ENCODE data around the gene DCUN1D5. TPM values are rescaled to one million over a fixed set of nuclear protein-coding genes. Genes with fewer than 3 reads are reported as not detected.

Gene DCUN1D5
- total and polyA plus RNA-seq, 9 of the 15 experiments (the other 6 are each of a cell fraction or from before 2014, with no cell fraction given), result 38.4 to 242 (median 115) TPM

GRCh38 chr11:103035791-103036434 lies 56.0 kb downstream of the DCUN1D5 start (continued):
- TF ChIP-seq CTCF (IDR thresholded peaks at IDR 0.05 in 2 of 3, conservative IDR thresholded peaks at IDR 0.05 in 1 of 3; ENCODE audit: insufficient read depth in 2 of 3, low read depth in 1 of 3, low read length in 3 of 3) (peak; percentile 37 to 64 (median 64); a peak in 5 of 6 replicates), ZNF239 (CRISPR knock-in tag; IDR thresholded peaks at IDR 0.05) (no peak), E2F5 (CRISPR knock-in tag; IDR thresholded peaks at IDR 0.05) (no peak), SMC3 (conservative IDR thresholded peaks at IDR 0.05; ENCODE audit: insufficient read depth, low read depth, low read length) (0 out of 2 replicates have a peak, but pooled peaks have one; percentile 14), DIDO1 (tag; IDR thresholded peaks at IDR 0.05; ENCODE audit: low read depth) (no peak), ETV1 (tag; conservative IDR thresholded peaks at IDR 0.05; ENCODE audit: low read depth) (peak; percentile 53; the same call in 1 of the 2 replicates), ETV5 (CRISPR knock-in tag; IDR thresholded peaks at IDR 0.05; ENCODE audit: low read depth) (no peak), RHOXF2B (CRISPR knock-in tag; conservative IDR thresholded peaks at IDR 0.05) (no peak), GABPA (tag; conservative IDR thresholded peaks at IDR 0.05; ENCODE audit: low read depth) (peak; percentile 72), ZNF217 (CRISPR knock-in tag; IDR thresholded peaks at IDR 0.05) (no peak), ATF3 (IDR thresholded peaks at IDR 0.05) (peak; percentile 75), ATF3 (CRISPR knock-in tag; conservative IDR thresholded peaks at IDR 0.05) (no peak; the same call in 1 of the 2 replicates), TEAD2 (tag; IDR thresholded peaks at IDR 0.05) (no peak), ZNF253 (CRISPR knock-in tag; conservative IDR thresholded peaks at IDR 0.05) (no peak), BRD9 (IDR thresholded peaks at IDR 0.05; ENCODE audit: low read depth, partially characterized antibody) (no peak), FOXJ2 (tag; IDR thresholded peaks at IDR 0.05) (0 out of 2 replicates have a peak, but pooled peaks have one; percentile 18), RAD21 (CRISPR knock-in tag; conservative IDR thresholded peaks at IDR 0.05 in 1 of 2, IDR thresholded peaks at IDR 0.05 in 1 of 2) (peak; percentile 55 to 66), SIRT6 (IDR thresholded peaks at IDR 0.05; ENCODE audit: low read depth, low read length) (no peak), GABPB1 (CRISPR knock-in tag; IDR thresholded peaks at IDR 0.05) (peak; percentile 49; the same call in 1 of the 2 replicates), MAFG (tag; conservative IDR thresholded peaks at IDR 0.05) (peak; percentile 58), POLR3A (IDR thresholded peaks at IDR 0.05; ENCODE audit: borderline replicate concordance, extremely low read depth, insufficient read depth, insufficient read length) (no peak), CTCFL (IDR thresholded peaks at IDR 0.05; ENCODE audit: borderline replicate concordance, insufficient read depth, low read depth, low read length, poor library complexity, severe bottlenecking) (no peak)
